KMS-11 (cell line): ENCODE measurements around the gene LIMS2.

Source experiments
- H2AFZ ChIP-seq: fragments of 200-600 bp; sonication (generic); 2 replicates; pipeline ENCODE4 v1.6.1; 2016; ENCODE audit warnings: antibody characterized with exemption, mixed run types, low read depth
- H3K27ac ChIP-seq: fragments of 200-600 bp; sonication (generic); 2 replicates; pipeline ENCODE4 v1.6.1; 2016; ENCODE audit warnings: mild to moderate bottlenecking, mixed run types
- H3K27me3 ChIP-seq: fragments of 200-600 bp; sonication (generic); 2 replicates; pipeline ENCODE4 v1.6.1; 2017; ENCODE audit warnings: mild to moderate bottlenecking, low read depth, mixed run types, moderate library complexity; ENCODE audit not compliant: insufficient read depth
- H3K36me3 ChIP-seq: fragments of 200-600 bp; sonication (generic); 2 replicates; pipeline ENCODE4 v1.6.1; 2017; ENCODE audit warnings: mild to moderate bottlenecking, mixed run types; ENCODE audit not compliant: insufficient read depth
- H3K4me1 ChIP-seq: fragments of 200-600 bp; sonication (generic); 2 replicates; pipeline ENCODE4 v1.6.1; 2016; ENCODE audit warnings: mild to moderate bottlenecking, low read depth, mixed run types; ENCODE audit not compliant: poor library complexity, severe bottlenecking
- H3K4me2 ChIP-seq: fragments of 200-600 bp; sonication (generic); 2 replicates; pipeline ENCODE4 v1.7.0; 2016; ENCODE audit warnings: mild to moderate bottlenecking, mixed run types
- H3K4me3 ChIP-seq: fragments of 200-600 bp; sonication (generic); IDR thresholded peaks from 2 replicates; pipeline ENCODE4 v1.6.1; 2017; ENCODE audit warnings: low read depth, low read length, mixed read lengths; ENCODE audit not compliant: insufficient read depth
- H3K79me2 ChIP-seq: fragments of 200-600 bp; sonication (generic); 2 replicates; pipeline ENCODE4 v1.6.1; 2016; ENCODE audit warnings: low read depth, mixed run types; ENCODE audit not compliant: insufficient read depth
- H3K9ac ChIP-seq: fragments of 200-600 bp; sonication (generic); 2 replicates; pipeline ENCODE4 v1.6.1; 2016; ENCODE audit warnings: mild to moderate bottlenecking, mixed run types
- H4K20me1 ChIP-seq: fragments of 200-600 bp; sonication (generic); 2 replicates; pipeline ENCODE4 v1.6.1; 2016; ENCODE audit warnings: mild to moderate bottlenecking, mixed run types; ENCODE audit not compliant: insufficient read depth
- TF ChIP-seq, protein P1 (sequence below): fragments of 200-600 bp; sonication (generic); conservative IDR thresholded peaks from 2 replicates; pipeline ENCODE4 v1.6.1; 2017; ENCODE audit warnings: low read depth, mild to moderate bottlenecking, antibody characterized with exemption, low read length, moderate library complexity, mixed read lengths

LIMS2 gene

DNA sequence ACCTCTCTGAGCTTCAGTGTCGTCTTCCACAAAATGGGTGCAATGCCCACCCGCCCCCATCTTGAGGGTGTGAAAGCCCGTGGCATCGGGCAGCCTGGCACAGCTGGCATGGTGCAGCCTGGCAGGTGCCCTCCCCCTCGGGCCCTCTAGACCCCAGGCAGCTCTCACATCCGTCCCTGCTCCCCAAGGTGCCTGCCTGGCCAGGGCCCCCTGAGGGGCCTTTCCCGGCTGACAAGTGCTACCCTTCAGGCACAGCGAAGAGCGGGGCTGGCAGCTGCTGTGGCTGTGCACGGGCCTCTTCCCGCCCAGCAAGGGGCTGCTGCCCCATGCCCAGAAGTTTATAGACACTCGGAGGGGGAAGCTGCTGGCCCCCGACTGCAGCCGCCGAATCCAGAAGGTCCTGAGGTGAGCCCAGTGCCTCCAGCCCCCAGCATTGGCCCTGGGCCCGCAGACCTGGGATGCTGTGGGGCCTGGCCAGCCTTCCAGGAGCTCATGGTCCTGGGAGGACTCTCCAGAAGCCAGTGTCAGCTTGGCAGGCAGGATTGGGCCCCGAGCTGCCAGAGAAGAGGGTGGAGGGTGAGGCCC lies 43.2 kb downstream of the LIMS2 start:
- Histone ChIP-seq H3K27me3 (no peaks in the 10 kb centered on the region), H3K4me3 (no peak overlapping the region), H3K79me2 (no peaks in the 10 kb centered on the region), H2AFZ (no peak overlapping the region), H3K4me2 (no peak overlapping the region), H3K9ac (no peak overlapping the region), H4K20me1 (no peaks in the 10 kb centered on the region), H3K4me1 (no peaks in the 10 kb centered on the region), H3K27ac (no peak overlapping the region), H3K36me3 (no peaks in the 10 kb centered on the region)
- TF ChIP-seq, protein P1, sequence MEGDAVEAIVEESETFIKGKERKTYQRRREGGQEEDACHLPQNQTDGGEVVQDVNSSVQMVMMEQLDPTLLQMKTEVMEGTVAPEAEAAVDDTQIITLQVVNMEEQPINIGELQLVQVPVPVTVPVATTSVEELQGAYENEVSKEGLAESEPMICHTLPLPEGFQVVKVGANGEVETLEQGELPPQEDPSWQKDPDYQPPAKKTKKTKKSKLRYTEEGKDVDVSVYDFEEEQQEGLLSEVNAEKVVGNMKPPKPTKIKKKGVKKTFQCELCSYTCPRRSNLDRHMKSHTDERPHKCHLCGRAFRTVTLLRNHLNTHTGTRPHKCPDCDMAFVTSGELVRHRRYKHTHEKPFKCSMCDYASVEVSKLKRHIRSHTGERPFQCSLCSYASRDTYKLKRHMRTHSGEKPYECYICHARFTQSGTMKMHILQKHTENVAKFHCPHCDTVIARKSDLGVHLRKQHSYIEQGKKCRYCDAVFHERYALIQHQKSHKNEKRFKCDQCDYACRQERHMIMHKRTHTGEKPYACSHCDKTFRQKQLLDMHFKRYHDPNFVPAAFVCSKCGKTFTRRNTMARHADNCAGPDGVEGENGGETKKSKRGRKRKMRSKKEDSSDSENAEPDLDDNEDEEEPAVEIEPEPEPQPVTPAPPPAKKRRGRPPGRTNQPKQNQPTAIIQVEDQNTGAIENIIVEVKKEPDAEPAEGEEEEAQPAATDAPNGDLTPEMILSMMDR = no peak

DNA sequence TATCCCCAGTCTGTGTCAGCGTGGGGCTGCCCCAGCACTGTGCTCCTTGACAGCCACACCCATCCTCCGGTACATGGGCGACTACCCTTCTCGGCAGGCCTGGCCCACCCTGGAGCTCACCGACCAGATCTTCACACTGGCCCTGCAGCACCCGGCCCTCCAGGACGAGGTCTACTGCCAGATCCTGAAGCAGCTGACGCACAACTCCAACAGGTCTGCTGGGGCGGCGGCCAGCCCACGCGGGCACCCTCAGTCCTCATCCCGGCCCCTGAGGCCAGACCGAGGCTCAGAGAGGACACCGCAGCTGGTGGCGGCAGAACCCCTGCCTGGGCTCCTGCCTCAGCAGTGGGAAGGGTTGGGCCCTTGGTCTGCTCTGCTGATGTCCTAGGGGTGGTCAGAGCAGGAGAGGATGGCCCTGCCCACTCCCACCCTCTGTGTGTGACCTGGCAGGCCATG lies 43.8 kb downstream of the LIMS2 start:
- no peaks in the 10 kb centered on the region for H4K20me1 ChIP-seq
- H3K36me3 ChIP-seq = no peaks in the 10 kb centered on the region
- H3K4me1 ChIP-seq = no peaks in the 10 kb centered on the region
- no peak overlapping the region for H2AFZ ChIP-seq
- H3K79me2 ChIP-seq = no peaks in the 10 kb centered on the region
- H3K4me2 ChIP-seq = no peak overlapping the region
- H3K27me3 ChIP-seq = no peaks in the 10 kb centered on the region
- H3K27ac ChIP-seq = no peak overlapping the region
- H3K4me3 ChIP-seq = no peak overlapping the region
- TF ChIP-seq, protein P1 = no peak
- no peak overlapping the region for H3K9ac ChIP-seq

DNA sequence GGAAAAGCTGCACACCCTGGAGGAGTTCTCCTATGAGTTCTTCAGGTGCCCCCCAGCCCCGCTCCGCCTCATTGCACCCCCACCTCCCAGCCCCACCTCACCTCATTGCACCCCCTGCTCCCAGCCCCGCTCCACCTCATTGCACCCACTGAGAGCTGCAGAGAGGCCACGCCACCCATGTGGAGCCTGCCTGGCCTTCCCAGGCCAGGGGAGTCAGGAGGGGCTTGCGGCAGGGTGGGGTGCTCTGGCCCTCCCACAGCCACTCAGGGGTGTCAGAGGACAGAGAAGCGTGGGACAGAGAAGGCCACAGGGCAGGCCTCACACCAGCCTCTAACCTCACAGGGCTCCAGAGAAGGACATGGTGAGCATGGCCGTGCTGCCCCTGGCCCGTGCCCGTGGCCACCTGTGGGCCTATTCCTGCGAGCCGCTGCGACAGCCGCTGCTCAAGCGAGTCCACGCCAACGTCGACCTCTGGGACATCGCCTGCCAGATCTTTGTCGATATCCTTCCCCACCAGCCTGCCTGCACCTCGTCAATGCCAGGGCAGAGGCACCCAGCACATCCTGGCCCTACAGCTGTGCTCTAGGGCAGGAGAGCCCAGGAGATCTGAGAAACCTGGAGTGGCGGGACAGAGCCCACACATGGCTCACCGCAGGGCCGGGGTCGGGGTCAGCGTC lies 44.3 kb downstream of the LIMS2 start:
- TF ChIP-seq, protein P1 = no peak
- Histone ChIP-seq H3K27ac (no peak overlapping the region), H3K79me2 (no peaks in the 10 kb centered on the region), H3K27me3 (no peaks in the 10 kb centered on the region; the same call in 1 of the 2 replicates), H2AFZ (no peak overlapping the region), H3K4me1 (no peaks in the 10 kb centered on the region), H3K36me3 (no peaks in the 10 kb centered on the region), H3K4me2 (no peak overlapping the region), H3K4me3 (no peak overlapping the region), H4K20me1 (no peaks in the 10 kb centered on the region), H3K9ac (no peak overlapping the region)

DNA sequence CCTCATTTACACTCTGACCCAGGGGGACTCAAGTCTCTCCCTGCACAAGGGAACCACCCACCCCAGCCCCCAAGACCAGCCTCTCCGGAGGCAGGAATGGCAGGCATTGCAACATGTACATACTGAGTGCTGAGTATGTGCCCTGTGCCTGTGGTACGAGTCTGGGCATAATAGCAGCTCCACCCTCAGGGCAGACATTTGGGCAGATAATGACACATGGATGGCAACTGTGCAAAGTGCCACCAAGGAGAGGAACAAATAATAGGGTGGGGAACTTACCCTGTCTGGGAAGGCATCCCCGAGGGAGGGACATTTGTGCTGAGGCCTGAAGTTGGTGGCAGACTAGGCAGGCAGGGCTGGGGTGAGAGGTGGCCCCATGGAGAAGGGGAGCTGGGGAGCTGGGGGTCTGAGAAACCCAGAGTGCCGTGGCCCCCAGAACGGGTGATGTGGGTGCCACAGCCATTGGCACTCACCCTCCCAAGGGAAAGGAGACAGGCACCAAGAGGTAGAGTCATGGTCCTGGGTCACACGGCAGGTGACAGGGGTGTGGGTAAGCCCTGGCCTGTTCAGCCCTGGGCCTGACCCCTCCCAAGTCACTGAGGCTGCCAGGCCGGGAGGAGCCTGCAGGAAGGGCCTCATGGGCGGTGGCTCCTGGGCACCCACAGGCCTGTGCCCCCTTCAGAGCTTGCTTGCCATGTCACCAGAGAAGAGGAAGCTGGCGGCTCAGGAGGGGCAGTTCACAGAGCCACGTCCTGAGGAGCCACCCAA lies 45.0 kb downstream of the LIMS2 start:
- no peak overlapping the region for H2AFZ ChIP-seq
- H3K27me3 ChIP-seq = no peaks in the 10 kb centered on the region; the same call in 1 of the 2 replicates
- H3K79me2 ChIP-seq = no peaks in the 10 kb centered on the region
- H3K4me2 ChIP-seq = no peak overlapping the region
- TF ChIP-seq, protein P1 = no peak
- H3K4me3 ChIP-seq = no peak overlapping the region
- H4K20me1 ChIP-seq = no peaks in the 10 kb centered on the region
- H3K36me3 ChIP-seq = no peaks in the 10 kb centered on the region
- H3K27ac ChIP-seq = no peak overlapping the region
- no peaks in the 10 kb centered on the region for H3K4me1 ChIP-seq
- H3K9ac ChIP-seq = no peak overlapping the region
